ENCODE measurements around the gene KCNK4.

DNA sequence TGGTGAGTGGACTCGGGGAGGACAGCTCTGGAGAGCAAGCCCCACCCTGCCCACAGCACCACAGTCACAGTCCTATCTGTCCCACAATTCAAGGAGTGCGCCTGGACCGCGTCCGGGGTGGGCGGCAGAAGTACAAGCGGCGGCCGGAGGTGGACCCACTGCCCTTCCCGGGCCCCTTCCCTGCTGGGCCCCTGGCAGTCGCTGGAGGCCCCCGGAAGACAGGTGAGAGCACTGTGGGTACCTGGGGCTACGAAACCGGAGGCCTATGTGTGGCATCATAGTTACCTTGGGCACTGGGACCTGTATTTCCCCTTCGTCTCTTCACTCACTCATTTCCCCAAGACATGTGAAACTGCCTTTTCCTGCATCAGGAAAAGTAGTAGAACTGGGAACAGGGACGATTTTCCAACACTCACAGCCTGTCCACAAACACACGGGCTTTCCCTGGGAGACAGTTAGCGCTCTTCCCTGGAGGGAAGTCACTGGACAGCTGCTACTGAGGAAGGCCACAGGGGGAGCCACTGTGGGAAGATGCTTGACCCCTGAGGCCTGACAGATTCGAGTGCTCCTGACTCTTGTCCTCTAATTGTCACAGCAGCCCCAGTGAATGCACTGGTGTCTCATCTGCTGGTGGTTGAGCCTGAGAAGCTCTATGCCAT, 23.2 kb downstream of the KCNK4 start:
- TF ChIP-seq, protein P1, sequence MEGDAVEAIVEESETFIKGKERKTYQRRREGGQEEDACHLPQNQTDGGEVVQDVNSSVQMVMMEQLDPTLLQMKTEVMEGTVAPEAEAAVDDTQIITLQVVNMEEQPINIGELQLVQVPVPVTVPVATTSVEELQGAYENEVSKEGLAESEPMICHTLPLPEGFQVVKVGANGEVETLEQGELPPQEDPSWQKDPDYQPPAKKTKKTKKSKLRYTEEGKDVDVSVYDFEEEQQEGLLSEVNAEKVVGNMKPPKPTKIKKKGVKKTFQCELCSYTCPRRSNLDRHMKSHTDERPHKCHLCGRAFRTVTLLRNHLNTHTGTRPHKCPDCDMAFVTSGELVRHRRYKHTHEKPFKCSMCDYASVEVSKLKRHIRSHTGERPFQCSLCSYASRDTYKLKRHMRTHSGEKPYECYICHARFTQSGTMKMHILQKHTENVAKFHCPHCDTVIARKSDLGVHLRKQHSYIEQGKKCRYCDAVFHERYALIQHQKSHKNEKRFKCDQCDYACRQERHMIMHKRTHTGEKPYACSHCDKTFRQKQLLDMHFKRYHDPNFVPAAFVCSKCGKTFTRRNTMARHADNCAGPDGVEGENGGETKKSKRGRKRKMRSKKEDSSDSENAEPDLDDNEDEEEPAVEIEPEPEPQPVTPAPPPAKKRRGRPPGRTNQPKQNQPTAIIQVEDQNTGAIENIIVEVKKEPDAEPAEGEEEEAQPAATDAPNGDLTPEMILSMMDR (conservative IDR thresholded peaks at IDR 0.05; ENCODE audit: low read depth, low read length) = peak; percentile 20; the same call in 1 of the 2 replicates
- TF ChIP-seq EZH2 (IDR thresholded peaks at IDR 0.05; ENCODE audit: borderline replicate concordance, low read depth, low read length, poor library complexity, severe bottlenecking) = no peak

Data from A673 (cell line).